NCI-H146 (cell line): ENCODE results near the gene KLHL29.

ENCODE experiments used
- DNase-seq: peaks from one replicate; lab custom pipeline; 2025; lab: John Stamatoyannopoulos, UW

Gene KLHL29

GRCh38 chr2:23531280-23531679, 146.3 kb downstream of the KLHL29 start:
- DNase-seq: no peak

DNA sequence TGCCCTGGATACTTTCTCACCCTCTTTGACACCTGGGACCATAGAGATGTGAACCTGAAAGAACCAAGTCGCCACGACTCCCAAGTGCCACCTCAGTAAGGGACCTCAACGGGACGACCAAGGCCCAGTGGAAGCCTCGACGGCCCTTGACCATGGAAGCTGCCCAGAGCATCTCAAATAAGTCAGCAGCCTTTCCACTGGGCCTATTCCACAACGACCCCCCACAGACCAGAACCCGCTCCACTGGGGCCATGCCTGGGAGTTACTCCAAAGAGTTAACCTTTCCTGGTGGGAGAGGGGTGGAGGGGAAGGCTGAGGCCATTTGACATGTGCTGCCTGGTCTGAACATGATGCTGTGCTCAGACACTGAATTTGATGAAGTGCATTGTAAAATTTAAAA, 146.9 kb downstream of the KLHL29 start:
- DNase-seq: no peak

GRCh38 chr2:23532391-23533337, 147.7 kb downstream of the KLHL29 start:
- DNase-seq: no peak

GRCh38 chr2:23533338-23533695, 148.3 kb downstream of the KLHL29 start:
- DNase-seq: no peak

DNA sequence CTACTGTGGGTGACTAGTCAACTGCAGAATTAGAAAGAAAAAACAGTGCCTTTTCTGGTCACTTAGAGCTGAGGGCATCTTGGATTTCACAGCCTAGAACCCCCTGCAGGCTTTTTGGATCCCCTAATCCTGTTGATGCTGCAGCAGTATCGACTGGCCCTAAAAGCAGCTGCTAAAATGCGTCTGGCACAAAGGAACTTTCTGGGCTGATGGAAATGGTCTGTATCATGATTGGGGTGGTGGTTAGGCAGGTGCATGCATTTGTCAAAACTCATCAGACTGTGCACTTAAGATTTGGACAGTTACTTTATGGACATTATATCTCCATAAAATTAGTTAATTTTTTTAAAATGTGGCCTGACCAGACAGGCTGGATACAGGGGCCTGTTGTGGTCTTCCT, 149.8 kb downstream of the KLHL29 start:
- DNase-seq: no peak

DNA sequence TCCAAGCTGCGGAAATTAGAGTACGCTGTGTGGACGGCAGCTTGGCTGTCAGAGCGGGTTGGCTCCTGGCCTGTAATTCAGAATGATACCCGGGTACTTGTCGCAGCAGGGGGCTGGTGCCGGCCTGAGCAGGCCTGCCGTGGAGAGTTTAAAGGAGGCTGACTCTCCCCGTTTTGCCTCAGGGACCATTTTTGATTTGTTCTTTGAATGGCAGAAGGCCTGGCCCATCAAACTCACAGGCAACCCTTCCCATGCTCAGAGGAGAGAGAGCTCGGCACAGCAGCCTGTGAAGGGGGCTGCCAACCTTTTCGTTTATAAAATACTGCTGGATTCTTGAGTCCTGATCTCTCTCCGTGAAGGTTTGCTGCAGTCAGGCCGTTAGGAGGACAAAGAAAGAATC, 151.3 kb downstream of the KLHL29 start:
- DNase-seq: no peak

DNA sequence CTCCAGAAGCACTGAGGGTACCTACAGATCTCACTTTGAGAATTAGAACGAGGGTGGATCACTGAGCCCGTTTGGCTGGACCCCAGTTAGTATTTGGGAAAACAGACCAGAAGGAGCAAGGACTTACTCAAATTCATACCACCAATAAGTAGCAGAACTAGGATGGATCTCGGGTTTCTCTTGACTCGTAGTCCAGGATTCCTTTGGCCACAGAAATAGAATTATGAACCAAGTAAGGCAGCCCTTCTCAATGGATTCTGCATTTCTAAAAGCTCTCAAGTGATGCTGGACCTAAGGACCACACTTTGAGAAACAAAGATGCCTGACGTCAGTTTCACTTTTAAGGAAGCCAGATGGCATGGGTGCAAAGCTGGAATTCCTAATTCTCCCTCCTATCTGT, 153.0 kb downstream of the KLHL29 start:
- no peak for DNase-seq

DNA sequence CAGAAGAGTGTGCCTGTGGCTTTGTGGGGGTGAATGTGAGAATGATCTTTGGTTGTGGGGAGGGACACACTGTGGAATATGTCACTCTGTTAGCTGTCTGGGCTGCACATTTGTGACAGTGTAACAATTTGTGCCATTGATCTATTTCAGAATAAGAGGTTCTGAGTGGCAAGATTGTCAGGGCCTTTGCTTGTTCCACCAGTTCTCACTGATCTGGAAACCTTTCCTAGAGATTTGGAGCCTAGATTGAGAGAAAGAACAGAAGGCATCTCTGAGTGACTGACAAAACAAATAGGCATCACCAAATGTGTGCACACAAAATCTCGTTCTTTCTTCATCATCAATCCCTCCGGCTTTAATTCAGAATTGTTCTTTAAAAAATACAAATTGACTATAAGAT, 153.6 kb downstream of the KLHL29 start:
- DNase-seq: no peak

GRCh38 chr2:23540804-23541360, 155.9 kb downstream of the KLHL29 start:
- no peak for DNase-seq

GRCh38 chr2:23541503-23542229, 156.7 kb downstream of the KLHL29 start:
- DNase-seq: peak; percentile 81

- DNase-seq: peak; percentile 54
Measured at GRCh38 chr2:23542230-23542789, 157.3 kb downstream of the KLHL29 start.

- no peak for DNase-seq
Measured at GRCh38 chr2:23543302-23543701, 158.3 kb downstream of the KLHL29 start.

DNA sequence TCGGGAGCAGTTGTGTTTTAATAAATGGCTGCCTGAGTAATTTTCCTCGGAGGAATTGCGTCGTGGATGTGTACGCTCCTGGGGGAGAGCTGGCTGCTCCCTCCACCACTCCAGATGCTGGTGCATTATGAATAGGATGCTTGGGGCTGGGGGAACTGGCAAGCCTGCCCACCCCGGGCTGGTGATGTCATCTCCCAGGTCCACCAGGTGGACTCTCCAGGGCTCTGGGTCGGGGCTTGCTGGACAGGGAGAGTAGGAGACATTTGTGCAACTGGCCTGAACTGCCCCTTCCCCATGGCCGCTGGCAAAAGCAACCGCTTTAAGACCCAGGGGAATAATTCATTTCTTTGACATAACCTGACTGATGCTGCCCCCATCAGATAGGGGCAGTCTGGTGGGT, 158.7 kb downstream of the KLHL29 start:
- no peak for DNase-seq

- DNase-seq: no peak
Measured at GRCh38 chr2:23544589-23545295, 159.8 kb downstream of the KLHL29 start.

DNA sequence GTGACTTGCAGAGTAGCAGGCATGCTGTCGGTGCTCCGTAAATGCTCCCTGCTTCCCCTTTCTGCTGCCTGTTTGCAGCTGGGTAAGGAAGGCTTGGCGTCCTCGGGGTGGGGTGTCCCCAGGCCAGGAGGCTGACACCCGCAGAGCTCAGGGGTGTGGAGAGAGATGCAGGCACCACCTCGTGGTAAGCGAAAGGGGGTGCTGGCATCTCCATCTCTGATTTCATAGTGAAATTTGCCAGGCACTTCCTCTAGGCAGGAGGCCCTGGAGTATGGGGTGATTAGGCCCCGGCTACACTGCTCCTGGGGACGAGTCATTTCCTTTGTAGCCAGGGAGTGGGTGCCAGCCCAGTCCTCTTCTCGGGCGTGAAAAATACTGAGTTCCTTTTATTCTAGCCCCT, 160.4 kb downstream of the KLHL29 start:
- no peak for DNase-seq

- DNase-seq: peak; percentile 36
Measured at GRCh38 chr2:23545811-23546210, 160.8 kb downstream of the KLHL29 start.

GRCh38 chr2:23546913-23547312, 161.9 kb downstream of the KLHL29 start:
- DNase-seq: no peak

DNA sequence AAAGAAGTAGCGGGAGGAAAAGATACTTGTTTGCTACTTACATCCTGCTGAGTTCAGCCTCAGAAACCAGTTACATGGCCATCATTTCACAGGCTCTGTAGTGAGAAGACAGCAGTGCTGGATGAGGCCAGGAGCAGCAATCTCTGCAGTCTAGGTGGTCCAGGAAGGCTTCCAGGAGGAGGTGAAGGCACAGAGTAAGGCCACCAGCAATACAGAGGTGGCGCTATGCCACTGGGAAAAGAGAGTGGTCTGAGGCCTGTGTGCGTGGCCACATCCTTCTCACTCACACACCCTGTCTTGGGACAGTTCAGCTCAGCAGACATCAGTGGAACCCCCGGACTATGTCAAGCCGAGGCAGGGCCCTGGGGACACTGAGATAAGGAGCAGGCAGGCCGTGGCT, 162.7 kb downstream of the KLHL29 start:
- no peak for DNase-seq

DNA sequence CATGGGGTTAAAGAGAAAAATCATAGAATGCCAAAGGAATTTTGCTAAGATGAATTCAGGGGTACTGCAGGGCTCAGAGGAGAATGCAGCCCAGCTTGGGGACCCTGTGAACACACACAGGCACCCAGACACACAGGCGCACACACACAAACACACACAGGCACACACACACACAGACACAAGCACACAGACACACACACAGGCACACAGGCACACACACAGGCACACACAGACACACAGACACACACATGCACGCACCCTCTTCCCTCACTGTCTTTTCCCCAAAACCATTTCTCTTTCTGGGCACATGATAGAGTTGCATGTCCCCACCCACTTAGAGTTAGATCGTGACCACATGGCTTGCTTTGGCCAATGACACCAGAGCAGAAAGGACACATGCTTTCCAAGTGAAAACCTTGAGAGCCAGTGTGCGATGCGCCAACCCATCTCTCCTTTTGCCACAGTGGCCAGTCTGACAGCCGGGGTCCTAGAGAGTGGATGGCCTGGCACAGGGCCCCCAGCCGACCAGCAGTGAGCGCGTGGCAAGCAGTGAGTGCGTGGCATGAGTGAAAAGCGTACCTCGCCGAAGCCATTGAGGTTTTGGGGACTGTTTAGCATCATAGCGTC, 163.3 kb downstream of the KLHL29 start:
- no peak for DNase-seq

- peak; percentile 95 for DNase-seq
Measured at GRCh38 chr2:23549051-23549450, 164.1 kb downstream of the KLHL29 start.

DNA sequence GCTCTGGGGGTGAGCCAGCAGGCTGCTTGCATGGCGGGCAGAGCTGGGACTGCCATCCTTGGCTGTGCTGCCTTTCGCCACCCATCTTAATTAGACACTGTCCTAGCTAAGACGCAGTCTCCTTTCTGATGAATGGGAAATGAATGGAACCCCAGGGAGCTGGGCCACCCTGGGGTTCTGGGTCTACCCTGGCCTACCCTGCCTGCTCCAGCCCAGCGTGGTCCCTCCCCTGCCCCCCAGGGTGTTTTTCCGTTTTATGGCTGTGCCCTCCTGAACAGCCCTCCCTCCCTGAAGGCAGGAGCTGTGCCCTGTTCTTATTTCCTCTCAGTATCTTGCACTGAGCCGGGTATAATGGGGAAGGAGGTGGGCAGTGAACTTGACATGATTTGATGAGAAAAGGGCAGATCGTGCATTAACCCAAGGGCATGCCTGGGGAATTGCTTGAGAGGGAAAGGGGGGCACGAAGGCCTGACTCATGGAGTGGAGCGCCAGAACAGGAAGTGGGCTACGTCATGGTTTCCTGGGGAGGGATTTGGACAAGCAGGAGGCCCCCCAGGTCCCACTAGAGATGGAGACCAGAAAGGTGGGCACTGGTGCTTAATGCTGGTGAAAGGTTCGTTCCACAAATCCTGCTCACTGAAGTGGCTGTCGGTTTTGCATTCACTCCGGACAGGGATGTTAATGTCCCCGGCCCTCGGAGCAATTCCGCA, 165.0 kb downstream of the KLHL29 start:
- peak; percentile 79 for DNase-seq
